KMS-11 (cell line): ENCODE data around the gene MAP2K1.
A peak's percentile ranks its signal among the peaks of the same experiment; 100 is the strongest.

Source experiments
- H2AFZ ChIP-seq: fragments of 200-600 bp; sonication (generic); 2 replicates; pipeline ENCODE4 v1.6.1; 2016; ENCODE audit warnings: antibody characterized with exemption, mixed run types, low read depth
- H3K27ac ChIP-seq: fragments of 200-600 bp; sonication (generic); 2 replicates; pipeline ENCODE4 v1.6.1; 2016; ENCODE audit warnings: mild to moderate bottlenecking, mixed run types
- H3K27me3 ChIP-seq: fragments of 200-600 bp; sonication (generic); 2 replicates; pipeline ENCODE4 v1.6.1; 2017; ENCODE audit warnings: mild to moderate bottlenecking, low read depth, mixed run types, moderate library complexity; ENCODE audit not compliant: insufficient read depth
- H3K36me3 ChIP-seq: fragments of 200-600 bp; sonication (generic); 2 replicates; pipeline ENCODE4 v1.6.1; 2017; ENCODE audit warnings: mild to moderate bottlenecking, mixed run types; ENCODE audit not compliant: insufficient read depth
- H3K4me1 ChIP-seq: fragments of 200-600 bp; sonication (generic); 2 replicates; pipeline ENCODE4 v1.6.1; 2016; ENCODE audit warnings: mild to moderate bottlenecking, low read depth, mixed run types; ENCODE audit not compliant: poor library complexity, severe bottlenecking
- H3K4me2 ChIP-seq: fragments of 200-600 bp; sonication (generic); 2 replicates; pipeline ENCODE4 v1.7.0; 2016; ENCODE audit warnings: mild to moderate bottlenecking, mixed run types
- H3K4me3 ChIP-seq: fragments of 200-600 bp; sonication (generic); IDR thresholded peaks from 2 replicates; pipeline ENCODE4 v1.6.1; 2017; ENCODE audit warnings: low read depth, low read length, mixed read lengths; ENCODE audit not compliant: insufficient read depth
- H3K79me2 ChIP-seq: fragments of 200-600 bp; sonication (generic); 2 replicates; pipeline ENCODE4 v1.6.1; 2016; ENCODE audit warnings: low read depth, mixed run types; ENCODE audit not compliant: insufficient read depth
- H3K9ac ChIP-seq: fragments of 200-600 bp; sonication (generic); 2 replicates; pipeline ENCODE4 v1.6.1; 2016; ENCODE audit warnings: mild to moderate bottlenecking, mixed run types
- H4K20me1 ChIP-seq: fragments of 200-600 bp; sonication (generic); 2 replicates; pipeline ENCODE4 v1.6.1; 2016; ENCODE audit warnings: mild to moderate bottlenecking, mixed run types; ENCODE audit not compliant: insufficient read depth
- TF ChIP-seq, protein P1 (sequence below): fragments of 200-600 bp; sonication (generic); conservative IDR thresholded peaks from 2 replicates; pipeline ENCODE4 v1.6.1; 2017; ENCODE audit warnings: low read depth, mild to moderate bottlenecking, antibody characterized with exemption, low read length, moderate library complexity, mixed read lengths

The MAP2K1 gene

DNA sequence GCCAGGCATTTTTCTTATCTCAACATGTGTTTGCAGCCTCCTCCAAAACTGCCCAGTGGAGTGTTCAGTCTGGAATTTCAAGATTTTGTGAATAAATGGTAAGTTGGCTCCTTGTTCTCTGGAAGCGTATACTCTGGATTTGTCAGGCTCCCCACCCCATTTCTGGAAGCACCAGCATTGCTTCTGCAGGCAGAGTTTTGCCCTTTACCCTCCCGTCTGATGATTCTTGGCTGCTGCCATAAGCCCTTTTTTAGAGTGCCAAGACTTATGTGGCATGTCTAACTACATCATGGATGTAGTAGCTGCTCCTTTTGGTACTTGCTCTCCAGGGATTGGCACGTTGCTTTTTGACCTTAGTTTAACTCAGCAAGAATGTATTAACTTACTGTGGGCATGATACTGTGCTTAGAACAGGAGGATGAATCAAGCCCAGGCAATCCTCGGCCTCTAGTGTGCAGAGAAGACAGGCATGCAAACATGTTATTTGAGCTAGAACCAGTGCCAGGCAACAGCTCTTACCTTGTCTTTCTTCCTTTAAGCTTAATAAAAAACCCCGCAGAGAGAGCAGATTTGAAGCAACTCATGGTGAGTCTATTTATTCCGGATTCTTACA is 102.6 kb downstream of the MAP2K1 start:
- no peak overlapping the region for H3K27ac ChIP-seq
- H3K36me3 ChIP-seq, result no peaks in the 10 kb centered on the region
- no peaks in the 10 kb centered on the region; the same call in 1 of the 2 replicates for H3K79me2 ChIP-seq
- no peaks in the 10 kb centered on the region for H4K20me1 ChIP-seq
- no peaks in the 10 kb centered on the region for H3K27me3 ChIP-seq
- no peaks in the 10 kb centered on the region for H3K4me1 ChIP-seq
- TF ChIP-seq, protein P1, sequence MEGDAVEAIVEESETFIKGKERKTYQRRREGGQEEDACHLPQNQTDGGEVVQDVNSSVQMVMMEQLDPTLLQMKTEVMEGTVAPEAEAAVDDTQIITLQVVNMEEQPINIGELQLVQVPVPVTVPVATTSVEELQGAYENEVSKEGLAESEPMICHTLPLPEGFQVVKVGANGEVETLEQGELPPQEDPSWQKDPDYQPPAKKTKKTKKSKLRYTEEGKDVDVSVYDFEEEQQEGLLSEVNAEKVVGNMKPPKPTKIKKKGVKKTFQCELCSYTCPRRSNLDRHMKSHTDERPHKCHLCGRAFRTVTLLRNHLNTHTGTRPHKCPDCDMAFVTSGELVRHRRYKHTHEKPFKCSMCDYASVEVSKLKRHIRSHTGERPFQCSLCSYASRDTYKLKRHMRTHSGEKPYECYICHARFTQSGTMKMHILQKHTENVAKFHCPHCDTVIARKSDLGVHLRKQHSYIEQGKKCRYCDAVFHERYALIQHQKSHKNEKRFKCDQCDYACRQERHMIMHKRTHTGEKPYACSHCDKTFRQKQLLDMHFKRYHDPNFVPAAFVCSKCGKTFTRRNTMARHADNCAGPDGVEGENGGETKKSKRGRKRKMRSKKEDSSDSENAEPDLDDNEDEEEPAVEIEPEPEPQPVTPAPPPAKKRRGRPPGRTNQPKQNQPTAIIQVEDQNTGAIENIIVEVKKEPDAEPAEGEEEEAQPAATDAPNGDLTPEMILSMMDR, result no peak
- no peak overlapping the region for H3K9ac ChIP-seq
- no peak overlapping the region for H3K4me3 ChIP-seq
- H2AFZ ChIP-seq, result no peak overlapping the region
- H3K4me2 ChIP-seq, result no peak overlapping the region

DNA sequence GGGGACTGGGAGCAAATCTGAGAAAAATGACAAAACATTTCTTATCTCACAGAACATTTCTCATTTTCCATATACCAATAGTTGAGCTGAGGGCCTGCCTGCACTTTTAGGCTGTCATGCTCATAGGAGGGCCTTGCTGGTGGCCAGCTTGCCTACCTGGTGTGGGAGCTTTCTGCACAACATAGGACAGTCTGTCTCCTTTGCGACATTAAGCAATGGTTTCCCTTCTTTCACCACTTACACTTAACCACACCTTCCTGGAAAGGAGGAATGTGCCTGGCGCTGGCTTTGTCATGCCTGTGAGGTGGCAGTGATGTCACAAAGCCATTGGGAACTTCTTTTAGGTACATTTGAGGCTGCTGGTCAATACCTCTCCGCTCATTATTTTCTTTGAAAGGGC is 105.1 kb downstream of the MAP2K1 start:
- no peak overlapping the region for H3K9ac ChIP-seq
- H3K79me2 ChIP-seq, result peaks cover 20% of the 10 kb centered on the region
- no peak overlapping the region for H3K4me2 ChIP-seq
- H3K27me3 ChIP-seq, result no peaks in the 10 kb centered on the region
- H4K20me1 ChIP-seq, result no peaks in the 10 kb centered on the region
- no peak overlapping the region for H3K27ac ChIP-seq
- no peaks in the 10 kb centered on the region for H3K36me3 ChIP-seq
- H3K4me1 ChIP-seq, result peaks cover 13% of the 10 kb centered on the region
- H3K4me3 ChIP-seq, result no peak overlapping the region
- no peak overlapping the region for H2AFZ ChIP-seq
- TF ChIP-seq, protein P1, result no peak

DNA sequence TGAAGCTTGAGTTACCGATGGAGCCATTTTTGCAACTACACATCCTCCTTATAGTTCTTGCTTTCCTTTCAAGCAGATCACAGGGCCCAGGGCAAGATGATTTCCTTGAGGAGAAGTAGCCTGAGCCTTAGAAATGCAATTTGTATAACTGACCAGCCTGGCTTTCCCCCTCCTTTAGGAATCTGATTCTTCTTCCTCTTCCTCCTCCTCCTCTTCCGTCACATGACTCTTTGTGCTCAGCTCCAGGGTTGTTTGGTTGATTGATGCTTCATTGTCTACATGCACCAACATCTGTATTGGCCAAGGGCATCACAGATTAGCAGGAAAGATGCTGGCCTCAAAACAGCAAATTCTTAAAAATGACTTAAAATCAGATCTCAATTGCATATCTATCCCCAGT is 107.5 kb downstream of the MAP2K1 start:
- H3K36me3 ChIP-seq, result peaks cover 3% of the 10 kb centered on the region; the same call in 1 of the 2 replicates
- no peak overlapping the region for H3K27ac ChIP-seq
- H3K79me2 ChIP-seq, result peaks cover 26% of the 10 kb centered on the region
- H4K20me1 ChIP-seq, result no peaks in the 10 kb centered on the region
- H3K9ac ChIP-seq, result no peak overlapping the region
- H3K27me3 ChIP-seq, result no peaks in the 10 kb centered on the region
- H2AFZ ChIP-seq, result no peak overlapping the region
- H3K4me2 ChIP-seq, result no peak overlapping the region
- no peak overlapping the region for H3K4me3 ChIP-seq
- peaks cover 29% of the 10 kb centered on the region for H3K4me1 ChIP-seq
- TF ChIP-seq, protein P1, result no peak

DNA sequence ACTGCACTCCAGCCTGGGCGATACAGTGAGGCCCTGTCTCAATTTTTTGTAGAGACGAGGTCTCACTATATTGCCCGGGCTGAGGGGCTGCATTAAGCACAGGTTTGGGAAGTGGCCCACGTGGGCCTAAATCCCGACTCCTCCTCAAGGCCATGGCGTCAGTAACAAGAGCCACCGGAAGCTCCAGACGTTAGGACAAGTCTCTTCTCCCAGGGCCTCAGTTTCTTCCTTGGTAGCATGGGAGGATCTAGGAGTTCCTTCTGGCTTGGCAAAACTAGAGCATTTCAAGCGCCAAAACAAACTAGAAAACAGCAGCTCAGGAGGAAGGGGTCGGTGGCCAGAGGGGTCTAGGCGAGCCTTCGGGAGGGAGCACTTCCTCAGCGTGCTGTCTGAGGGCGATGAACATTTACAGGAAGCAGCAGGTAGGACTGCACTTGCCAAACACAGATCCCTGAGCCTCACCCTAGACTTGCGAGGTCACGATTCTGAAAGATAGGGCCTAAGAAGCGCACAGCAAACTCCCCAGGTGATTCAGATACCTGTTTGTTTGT is 110.3 kb downstream of the MAP2K1 start:
- peak overlapping the region; percentile 50; the same call in 1 of the 2 replicates for H2AFZ ChIP-seq
- H3K4me2 ChIP-seq, result peak overlapping the region; percentile 94
- peaks cover 56% of the 10 kb centered on the region for H3K4me1 ChIP-seq
- H3K4me3 ChIP-seq, result no peak overlapping the region
- peak overlapping the region; percentile 96 for H3K27ac ChIP-seq
- peaks cover 46% of the 10 kb centered on the region for H3K79me2 ChIP-seq
- peaks cover 8% of the 10 kb centered on the region for H4K20me1 ChIP-seq
- H3K36me3 ChIP-seq, result peaks cover 24% of the 10 kb centered on the region
- TF ChIP-seq, protein P1, result no peak
- no peaks in the 10 kb centered on the region for H3K27me3 ChIP-seq
- peak overlapping the region; percentile 96 for H3K9ac ChIP-seq
